ENCODE measurements around the gene SLC35D3.
"Not testable (repeated sequence)": the region's sequence is repeated elsewhere in the genome, so short reads cannot be mapped to it uniquely, and the experiment has no call there.

The SLC35D3 gene

GRCh38 chr6:136923116-136923953 lies 1.2 kb downstream of the SLC35D3 start:
- no peak for DNase-seq (ENCODE audit: low spot score)

- no peak for DNase-seq (ENCODE audit: low spot score)
Observed at GRCh38 chr6:136923954-136924673, 2.0 kb downstream of the SLC35D3 start.

- DNase-seq (ENCODE audit: low spot score): no peak
Observed at GRCh38 chr6:136926383-136926782, 4.3 kb downstream of the SLC35D3 start.

GRCh38 chr6:136927292-136927691 lies 5.2 kb downstream of the SLC35D3 start:
- peak; percentile 23 for DNase-seq (ENCODE audit: low spot score)

- DNase-seq (ENCODE audit: low spot score): no peak
Observed at GRCh38 chr6:136930528-136930927, 8.4 kb downstream of the SLC35D3 start.

GRCh38 chr6:136932599-136932998 lies 10.5 kb downstream of the SLC35D3 start:
- DNase-seq (ENCODE audit: low spot score): no peak

GRCh38 chr6:136945072-136945471 lies 23.0 kb downstream of the SLC35D3 start:
- no peak for DNase-seq (ENCODE audit: low spot score)

GRCh38 chr6:136945711-136946121 lies 23.6 kb downstream of the SLC35D3 start:
- DNase-seq (ENCODE audit: low spot score): no peak

GRCh38 chr6:136947037-136947436 lies 24.9 kb downstream of the SLC35D3 start:
- no peak for DNase-seq (ENCODE audit: low spot score)

GRCh38 chr6:136949957-136950356 lies 27.9 kb downstream of the SLC35D3 start:
- DNase-seq (ENCODE audit: low spot score): not testable (repeated sequence)

- no peak for DNase-seq (ENCODE audit: low spot score)
Observed at GRCh38 chr6:136950436-136951126, 28.5 kb downstream of the SLC35D3 start.

GRCh38 chr6:136952714-136953260 lies 30.7 kb downstream of the SLC35D3 start:
- DNase-seq (ENCODE audit: low spot score): no peak

GRCh38 chr6:136955123-136955522 lies 33.0 kb downstream of the SLC35D3 start:
- DNase-seq (ENCODE audit: low spot score): no peak

GRCh38 chr6:136956590-136957544 lies 34.8 kb downstream of the SLC35D3 start:
- no peak for DNase-seq (ENCODE audit: low spot score)

- DNase-seq (ENCODE audit: low spot score): no peak
Observed at GRCh38 chr6:136958168-136958567, 36.1 kb downstream of the SLC35D3 start.

GRCh38 chr6:136959471-136959891 lies 37.4 kb downstream of the SLC35D3 start:
- DNase-seq (ENCODE audit: low spot score): peak; percentile 35

GRCh38 chr6:136959935-136960334 lies 37.8 kb downstream of the SLC35D3 start:
- not testable (repeated sequence) for DNase-seq (ENCODE audit: low spot score)

GRCh38 chr6:136960781-136961180 lies 38.7 kb downstream of the SLC35D3 start:
- no peak for DNase-seq (ENCODE audit: low spot score)

GRCh38 chr6:136961848-136962247 lies 39.7 kb downstream of the SLC35D3 start:
- DNase-seq (ENCODE audit: low spot score): no peak

GRCh38 chr6:136962661-136963060 lies 40.6 kb downstream of the SLC35D3 start:
- peak; percentile 88 for DNase-seq (ENCODE audit: low spot score)

- DNase-seq (ENCODE audit: low spot score): no peak
Observed at GRCh38 chr6:136963259-136963658, 41.2 kb downstream of the SLC35D3 start.

All from cerebellar cortex (tissue), 1 donor.